Myocyte (in vitro differentiated cells): Measurements from ENCODE around the gene ANAPC5. TPM values are rescaled to one million over a fixed set of nuclear protein-coding genes. Genes with fewer than 3 reads are reported as not detected.
A peak's percentile ranks its signal among the peaks of the same experiment; 100 is the strongest.
"Not testable (repeated sequence)": the region's sequence is repeated elsewhere in the genome, so short reads cannot be mapped to it uniquely, and the experiment has no call there.

ENCODE experiments used
- DNase-seq: peaks from one replicate; pipeline ENCODE4 v3.0.0-alpha.2; 2012; ENCODE audit warnings: low read depth
- total RNA-seq: library from RNA; depleted of rRNA; stranded (reverse); fragments of >200 nt; gene quantifications from 2 replicates; pipeline ENCODE4 v1.2.3, GENCODE V29; 2014

Gene ANAPC5
- total RNA-seq, 1 donor from 2014 or later: 170 TPM

DNA sequence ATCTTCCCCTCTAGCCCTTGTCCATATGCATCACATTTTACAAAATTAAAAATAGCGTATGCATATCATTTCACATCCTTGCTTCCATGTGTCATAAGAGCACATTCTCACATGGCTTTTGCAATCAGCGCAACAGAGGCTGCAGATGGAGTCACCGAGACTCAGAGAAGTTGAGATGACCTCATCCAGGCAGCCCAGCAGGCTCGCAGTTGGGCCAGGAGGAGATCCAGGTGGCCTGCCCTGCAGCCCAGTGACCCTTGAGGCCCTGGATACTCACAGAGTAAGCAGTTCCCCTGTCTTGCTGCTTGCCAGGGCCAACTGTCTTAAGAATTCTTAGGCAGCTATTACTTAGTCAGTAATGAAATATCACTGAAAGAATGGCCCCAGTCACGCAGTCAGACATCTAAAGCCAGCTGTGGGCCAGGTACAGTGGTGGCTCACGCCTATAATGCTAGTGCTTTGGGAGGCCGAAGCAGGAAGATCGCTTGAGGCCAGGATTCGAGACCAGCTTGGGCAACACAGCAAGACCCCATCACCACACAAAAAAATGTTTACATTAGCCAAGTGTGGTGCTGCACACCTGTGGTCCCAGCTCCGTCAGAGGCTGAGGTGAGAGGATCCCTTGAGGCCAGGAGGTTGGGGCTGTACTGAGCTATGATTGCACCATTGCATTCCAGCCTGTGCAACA, 64.8 kb downstream of the ANAPC5 start:
- DNase-seq: no peak

DNA sequence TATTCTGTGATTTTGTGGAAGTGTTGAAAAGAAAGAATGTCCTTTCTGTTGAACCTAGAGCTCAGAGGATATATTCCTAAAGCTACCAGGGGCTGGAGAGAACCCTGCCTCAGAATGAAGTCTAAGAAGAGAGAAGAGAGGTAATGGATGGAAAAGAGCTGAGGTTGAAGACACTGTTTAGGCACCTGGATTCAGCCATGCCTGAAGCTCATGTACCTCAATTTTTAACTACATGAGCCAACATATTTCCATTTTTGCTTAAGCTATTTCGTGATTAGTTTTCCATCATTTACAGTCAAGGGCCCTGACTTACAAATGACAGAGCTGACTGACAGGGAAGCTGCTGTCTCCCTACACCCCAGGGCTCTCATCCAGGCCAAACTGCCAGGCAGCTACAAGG, 66.4 kb downstream of the ANAPC5 start:
- no peak for DNase-seq

DNA sequence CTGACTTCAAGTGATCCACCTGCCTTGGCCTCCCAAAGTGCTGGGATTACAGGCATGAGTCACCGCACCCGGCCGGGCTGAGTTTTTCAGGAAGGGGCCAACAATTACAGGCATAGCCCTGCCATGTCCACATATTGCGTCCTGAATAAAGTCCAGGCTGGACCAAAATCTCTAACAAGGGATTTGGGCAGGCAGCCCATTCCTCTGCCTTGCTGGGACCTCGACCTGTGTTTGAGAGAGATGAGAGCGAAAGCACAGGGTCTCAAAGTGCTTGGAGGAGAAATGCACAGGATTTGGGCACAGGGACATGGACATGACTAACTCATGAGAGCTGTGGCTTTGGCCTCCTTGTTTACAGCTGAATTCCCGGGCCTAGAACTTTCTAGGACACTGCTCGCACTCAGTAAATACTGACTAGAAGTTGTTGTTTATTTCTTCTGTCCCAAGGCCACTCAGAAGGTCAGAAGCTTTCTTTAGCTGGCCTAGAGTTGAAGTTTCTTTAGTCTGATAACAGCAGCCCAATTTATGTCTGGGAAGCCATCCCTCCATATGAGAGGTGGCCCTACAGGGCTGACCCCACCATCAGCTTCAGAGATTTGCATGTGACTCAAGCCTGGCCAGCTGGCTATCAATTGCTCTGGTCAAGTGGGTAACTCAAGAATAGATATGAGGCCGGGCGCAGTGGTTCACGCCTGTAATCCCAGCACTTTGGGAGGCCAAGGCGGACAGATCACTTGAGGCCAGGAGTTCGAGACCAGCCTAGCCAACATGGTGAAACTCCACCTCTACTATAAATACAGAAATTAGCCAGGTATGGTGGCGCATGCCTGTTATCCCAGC, 67.4 kb downstream of the ANAPC5 start:
- DNase-seq: peak; percentile 37

DNA sequence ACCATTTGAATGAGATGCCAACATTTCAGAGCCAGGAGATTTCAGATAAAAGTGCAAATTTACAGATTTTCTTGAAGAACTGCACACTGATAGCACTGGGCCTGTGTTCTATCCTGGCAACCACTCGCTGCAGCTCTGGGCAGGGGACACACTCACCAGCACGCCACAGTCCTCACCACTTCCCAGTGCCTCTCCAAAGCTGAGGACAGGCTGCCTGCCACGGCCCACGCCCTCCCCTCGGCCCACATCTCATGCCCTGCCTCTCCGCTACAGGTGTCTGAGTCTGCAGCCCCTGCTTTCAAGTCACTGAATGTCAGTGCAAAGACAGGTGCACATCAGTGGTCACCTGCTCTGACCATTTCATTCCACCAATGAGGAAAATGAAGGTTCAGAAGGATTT, 68.4 kb downstream of the ANAPC5 start:
- DNase-seq: no peak

DNA sequence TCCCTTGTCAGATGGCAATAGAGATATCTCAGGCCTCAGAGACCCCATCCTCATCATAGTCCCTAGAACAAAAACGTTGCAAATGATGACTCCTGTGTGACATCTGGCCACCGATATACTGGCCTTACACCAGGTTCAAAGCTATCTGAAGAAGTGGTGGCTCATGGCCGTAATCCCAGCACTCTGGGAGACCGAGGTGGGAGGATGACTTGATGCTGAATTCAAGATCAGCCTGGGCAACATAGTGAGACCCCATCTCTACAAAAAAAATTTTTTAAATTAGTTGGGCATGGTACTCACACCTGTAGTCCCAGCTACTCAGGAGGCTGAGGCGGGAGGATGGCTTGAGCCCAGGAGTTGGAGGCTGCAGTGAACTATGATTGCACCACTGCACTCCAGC, 68.8 kb downstream of the ANAPC5 start:
- no peak for DNase-seq

DNA sequence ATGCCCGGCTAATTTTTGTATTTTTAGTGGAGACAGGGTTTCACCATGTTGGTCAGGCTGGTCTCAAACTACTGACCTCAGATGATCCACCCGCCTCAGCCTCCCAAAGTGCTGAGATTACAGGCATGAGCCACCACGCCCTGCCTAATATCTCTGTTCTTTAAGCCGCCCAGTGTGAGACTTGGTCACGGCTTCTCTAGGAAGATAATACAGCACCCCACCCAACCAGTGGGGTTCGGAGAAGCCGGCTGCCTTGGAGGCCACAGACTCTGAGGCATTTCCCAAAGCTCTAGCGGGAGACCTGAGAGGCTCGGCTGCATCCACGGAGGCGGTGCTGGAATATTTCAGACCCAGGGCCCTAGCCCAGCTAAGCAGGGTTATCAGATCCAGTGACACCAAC, 69.3 kb downstream of the ANAPC5 start:
- not testable (repeated sequence) for DNase-seq

DNA sequence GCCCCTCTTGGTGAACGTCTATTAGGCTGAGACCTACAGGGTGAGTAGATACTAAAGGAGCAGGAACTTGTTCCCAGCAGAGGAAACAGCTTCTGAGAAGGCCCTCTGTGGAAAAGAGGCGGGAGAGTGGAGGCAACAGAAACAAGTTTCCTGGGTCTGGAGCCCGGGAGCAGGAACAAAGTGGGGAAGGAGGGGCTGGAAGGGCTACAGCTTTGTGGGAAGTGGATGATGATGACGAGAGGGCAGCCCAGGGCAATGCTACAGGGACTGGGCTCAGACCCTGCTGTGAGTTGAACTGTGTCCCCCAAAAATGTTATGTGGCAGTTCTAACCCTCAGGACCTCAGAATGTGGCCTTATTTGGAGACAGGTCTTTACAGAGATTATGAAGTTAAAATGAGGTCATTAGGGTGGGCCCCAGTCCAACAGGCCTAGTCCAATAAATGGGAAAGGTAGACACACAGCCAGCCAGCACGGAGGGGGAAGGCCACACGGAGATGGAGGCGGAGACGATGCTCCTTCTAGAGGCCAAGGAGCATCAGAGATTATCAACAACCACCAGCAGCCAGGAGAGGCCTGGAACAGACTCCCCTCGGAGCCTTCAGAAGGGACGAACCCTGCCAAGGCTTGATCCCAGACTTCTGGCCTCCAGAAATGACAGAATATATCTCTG, 70.0 kb downstream of the ANAPC5 start:
- DNase-seq: no peak

DNA sequence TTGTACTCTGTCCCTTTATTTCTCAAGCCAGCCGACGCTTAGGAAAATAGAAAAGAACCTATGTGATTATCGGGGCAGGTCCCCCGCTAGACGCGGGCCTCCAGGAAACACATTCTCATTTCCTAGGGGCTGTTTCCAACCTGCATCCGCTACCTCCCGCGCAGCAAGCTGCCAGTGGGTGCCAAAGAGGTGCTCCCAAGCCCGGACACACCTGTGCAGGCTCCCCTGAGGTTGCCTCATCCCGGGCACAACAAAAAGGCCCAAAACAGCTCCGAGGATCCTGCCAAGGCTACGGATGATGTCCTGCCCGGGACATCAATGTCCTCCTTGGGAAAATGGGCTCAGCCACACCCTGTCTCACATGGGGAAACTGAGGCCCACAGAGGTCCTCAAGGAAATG, 71.1 kb downstream of the ANAPC5 start:
- DNase-seq: not testable (repeated sequence)

DNA sequence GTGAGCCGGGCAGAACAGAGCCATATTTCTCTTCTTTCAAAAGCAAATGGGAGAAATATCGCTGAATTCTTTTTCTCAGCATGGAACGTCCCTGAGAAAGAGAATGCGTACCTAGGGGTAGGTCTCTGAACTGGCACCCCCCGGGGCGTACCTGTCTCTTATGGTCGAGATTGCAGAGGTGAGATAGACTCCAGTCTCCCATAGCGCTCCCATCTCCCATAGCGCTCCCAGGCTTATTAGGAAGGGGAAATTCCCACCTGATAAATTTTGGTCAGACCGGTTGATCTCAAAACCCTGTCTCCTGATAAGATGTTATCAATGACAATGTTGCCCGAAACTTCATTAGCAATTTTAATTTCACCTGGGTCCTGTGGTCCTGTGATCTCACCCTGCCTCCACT, 71.7 kb downstream of the ANAPC5 start:
- not testable (repeated sequence) for DNase-seq

DNA sequence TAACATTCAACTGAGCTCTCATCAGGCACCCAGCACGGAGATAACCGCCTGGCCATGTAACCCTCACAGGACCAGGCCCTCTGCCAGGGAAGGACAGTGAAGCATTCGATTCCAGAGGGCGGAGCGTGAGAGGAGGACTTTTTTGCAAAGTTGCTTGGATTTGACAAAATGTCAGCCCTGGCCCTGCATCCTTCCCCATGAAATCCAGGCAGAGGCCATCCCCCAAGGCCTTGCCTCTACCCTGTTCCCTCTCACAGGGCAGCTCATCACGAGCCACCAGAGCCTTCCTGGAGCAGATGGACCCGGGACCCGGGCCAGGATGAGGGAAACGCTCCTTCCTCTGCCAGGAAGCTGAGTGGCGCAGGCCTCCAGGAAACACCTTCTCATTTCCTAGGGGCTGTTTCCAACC, 72.7 kb downstream of the ANAPC5 start:
- DNase-seq: no peak

DNA sequence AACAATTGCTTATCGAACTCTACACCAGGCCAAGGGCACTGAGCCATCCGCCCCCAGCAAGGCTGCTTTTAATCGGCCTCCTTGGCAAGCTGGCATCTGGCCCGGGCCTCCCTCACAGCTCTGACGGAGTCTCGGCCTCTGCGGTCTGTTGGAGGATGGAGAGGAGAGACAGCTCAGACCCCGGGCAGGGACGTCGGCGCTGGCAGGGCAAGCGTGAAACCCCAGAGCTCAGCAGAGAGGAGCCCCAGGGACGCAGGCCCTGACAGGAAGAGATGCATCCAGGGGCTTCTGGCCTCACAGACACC, 73.2 kb downstream of the ANAPC5 start:
- DNase-seq: no peak

DNA sequence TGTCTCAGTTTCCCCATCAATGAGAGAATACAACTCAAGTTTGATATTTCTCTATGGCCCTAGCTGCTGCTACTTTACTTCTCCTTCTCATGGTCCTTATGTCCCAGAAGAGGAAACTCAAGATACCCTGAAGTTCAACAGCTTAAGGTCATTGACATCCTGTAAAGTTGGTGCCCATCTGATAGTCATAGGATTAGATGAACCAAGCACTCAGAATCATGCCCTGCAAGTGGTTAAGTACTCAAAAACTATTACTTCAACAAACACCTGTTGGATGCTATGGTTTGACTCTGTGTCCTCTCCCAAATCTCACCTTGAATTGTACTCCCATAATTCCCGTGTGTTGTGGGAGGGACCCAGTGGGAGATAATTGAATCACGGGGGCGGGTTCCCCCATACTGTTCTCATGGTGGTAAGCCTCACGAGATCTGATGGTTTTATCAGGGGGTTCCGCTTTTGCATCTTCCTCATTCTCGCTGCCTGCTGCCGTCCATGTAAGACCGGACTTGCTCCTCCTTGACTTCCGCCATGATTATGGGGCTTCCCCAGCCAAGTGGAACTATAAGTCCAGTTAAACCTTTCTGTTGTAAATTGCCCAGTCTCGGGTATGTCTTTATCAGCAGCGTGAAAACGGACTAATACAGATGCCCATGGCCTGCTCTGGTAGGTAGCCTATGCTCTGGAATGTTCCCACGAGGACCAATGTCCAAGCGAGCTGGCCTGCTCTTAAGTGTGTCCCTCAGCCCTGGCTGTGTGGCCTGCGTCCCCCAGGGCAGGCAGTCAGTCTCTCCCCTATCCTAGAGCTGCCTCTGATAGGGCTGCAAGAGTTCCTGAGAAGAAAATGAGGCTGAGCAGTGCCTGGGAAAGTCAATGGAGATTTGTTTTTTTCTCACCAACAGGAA, 73.8 kb downstream of the ANAPC5 start:
- DNase-seq: no peak

DNA sequence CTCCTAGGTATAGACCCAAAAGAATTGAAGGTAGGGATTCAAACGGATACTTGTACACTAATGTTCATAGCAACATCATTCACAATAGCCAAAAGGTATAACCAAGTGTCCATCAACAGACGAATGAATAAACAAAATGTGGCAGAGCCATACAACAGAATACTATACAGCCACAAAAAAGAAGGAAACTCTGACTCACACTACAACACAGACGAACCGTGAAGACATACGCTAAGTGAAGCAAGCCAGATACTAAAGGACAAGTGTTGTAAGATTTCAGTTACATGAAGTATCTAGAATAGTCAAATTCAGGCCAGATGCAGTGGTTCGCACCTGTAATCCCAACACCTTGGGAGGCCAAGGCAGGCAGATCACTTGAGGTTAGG, 74.8 kb downstream of the ANAPC5 start:
- DNase-seq: no peak

DNA sequence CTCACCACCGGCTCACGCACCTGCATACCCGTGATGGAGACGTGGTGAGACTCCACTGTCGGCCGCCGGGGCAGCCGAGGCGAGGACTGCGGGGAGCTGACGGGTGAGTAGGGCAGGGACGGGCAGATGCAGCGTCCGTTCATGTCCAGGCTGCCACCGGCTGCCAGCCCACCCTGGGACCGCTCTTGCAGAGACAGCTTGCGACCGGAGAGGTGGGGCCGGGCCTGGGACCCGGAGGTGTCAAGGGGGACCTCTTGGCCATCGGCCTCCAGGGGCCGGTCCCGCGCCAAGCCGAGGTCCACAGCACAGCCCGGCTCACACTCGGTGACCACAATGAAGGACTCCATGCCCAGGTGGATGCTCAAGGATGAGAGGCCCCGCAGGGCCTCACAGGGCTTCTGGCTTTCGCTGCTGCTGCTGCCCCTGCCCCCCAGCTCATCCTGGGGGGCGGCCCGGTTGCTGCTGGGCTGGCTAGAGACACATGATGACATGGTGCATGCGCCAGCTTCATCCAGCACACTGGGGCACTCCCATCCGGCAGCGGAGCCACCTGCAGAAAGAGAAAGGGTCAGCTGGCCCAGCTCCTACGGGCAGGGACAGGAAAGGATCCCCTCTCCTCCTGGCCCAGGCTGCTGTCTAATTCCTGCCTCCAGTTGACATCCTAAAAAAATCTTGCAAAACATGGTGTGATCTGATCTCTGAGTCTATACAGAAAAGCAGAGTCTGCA, 78.0 kb downstream of the ANAPC5 start:
- no peak for DNase-seq

DNA sequence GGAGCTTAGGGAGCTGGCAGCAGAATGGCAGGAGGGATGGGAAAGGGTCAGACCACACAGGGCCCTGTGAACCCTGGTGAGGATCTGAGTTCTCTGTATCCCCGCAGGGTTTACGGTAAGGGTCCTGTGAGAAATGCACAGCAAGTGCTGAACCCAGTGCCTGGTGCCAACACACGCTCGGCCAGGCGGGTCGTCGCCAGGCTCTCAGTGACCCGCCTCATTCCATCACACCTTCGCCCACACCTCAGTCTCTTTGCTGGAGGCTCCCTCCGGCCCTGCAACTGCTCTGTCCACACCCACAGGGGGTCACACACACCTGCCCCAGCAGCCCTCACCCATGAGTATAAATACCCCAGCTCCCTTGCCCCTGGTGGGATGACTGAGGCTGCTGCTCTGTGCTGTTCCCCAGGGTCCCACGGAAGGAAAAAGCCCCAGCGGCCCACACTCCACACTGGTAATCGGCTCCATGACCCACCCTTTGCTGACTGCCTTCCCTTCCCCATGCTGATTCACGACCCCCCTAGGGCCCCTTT, 78.8 kb downstream of the ANAPC5 start:
- DNase-seq: no peak

DNA sequence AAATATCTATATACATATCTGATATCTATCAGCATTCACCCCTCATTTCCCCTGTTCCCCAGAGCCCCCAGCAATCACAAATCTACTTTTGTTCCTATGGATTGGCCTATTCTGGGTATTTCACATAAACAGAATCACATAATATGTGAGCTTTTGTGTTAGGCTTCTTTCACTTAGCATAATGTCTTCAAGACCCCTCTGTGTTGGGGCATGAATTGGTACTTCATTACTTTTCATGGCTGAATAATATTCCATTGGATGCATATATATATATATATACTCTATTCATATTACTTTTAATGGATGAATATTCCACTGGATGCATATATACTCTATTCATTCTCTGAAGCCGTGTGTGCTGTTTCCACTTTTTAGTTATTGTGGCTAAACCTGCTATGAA, 84.4 kb downstream of the ANAPC5 start:
- DNase-seq: no peak

DNA sequence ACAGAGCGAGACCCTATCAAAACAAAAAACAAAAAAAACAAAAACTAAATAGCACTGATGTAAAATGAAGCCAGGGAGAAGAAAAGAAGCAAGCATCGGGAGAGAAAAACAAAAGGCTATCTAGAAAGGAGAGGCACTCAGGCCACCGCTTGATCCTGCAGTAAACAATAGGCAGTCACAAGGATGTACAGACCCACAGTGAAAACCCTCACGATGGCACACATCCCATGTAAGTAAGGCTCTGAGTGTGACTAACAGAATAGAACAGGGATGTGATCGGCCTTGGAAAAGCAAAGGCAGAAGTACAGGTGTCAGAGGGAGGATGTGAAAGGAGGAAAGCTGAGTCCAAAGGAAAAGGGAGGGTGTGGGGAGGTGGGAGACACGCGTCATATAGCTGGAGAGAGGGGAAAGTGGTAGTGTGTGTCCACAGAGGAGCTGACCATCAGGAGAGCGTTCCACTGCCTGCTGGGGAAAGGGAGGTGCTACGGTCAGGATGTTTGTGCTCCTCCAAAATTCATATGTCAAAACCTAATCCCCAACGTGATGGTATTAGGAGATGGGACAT, 87.2 kb downstream of the ANAPC5 start:
- no peak for DNase-seq

DNA sequence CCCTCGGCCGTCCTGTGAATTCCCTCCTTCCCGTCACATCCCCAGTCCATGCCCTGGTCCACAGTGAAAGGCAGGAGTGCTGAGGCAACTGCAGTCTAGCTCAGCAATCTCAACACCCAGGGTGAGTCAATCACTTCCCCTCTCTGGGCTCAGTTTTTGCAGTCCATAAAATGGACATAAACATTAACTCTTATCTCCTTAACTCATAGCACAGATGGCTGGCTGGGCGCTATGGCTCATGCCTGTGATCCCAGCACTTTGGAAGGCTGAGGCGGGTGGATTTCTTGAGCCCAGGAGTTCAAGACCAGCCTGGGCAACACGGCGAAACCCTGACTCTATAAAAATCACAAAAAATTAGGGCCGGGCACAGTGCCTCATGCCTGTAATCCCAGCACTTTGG, 88.1 kb downstream of the ANAPC5 start:
- no peak for DNase-seq

DNA sequence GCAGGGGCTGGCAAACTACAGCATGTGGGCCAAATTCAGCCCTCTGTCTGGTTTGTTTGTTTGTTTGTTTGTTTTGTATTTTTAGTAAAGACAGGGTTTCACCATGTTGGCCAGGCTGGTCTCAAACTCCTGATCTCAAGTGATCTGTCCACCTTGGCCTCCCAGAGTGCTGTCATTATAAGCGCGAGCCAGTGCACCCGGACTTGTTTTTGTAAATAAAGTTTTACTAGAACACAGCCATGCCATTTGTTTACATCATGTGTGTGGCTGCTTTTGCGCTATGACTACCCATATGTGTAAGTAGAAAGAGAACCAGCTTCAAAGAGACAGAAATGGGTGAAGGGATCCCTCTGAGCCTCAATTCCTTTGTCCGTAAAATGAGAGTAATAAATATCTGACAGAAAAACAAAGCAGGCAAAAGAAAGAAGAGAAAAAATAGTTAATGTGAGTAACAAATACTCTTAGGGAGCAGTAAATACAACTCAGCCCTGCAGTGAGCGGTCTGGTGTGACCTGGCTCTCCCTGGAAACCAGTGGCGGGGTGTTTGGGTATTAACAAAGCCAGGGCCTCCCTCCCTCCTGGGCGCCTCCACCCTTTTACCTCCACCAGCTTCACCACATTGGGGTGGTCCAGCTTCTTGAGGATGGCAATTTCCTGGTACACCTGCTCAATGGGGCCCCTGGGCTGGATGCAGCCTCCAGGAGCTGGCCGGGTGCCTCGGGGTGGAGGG, 88.8 kb downstream of the ANAPC5 start:
- DNase-seq: no peak
